Mesodermal cell (in vitro differentiated cells): ENCODE results near the gene TXNRD2.

Experiments
- H3K27ac ChIP-seq: 2 replicates; pipeline ENCODE4 v1.7.0; 2013; ENCODE audit warnings: mild to moderate bottlenecking, low read depth, low read length, moderate library complexity; ENCODE audit not compliant: severe bottlenecking
- H3K36me3 ChIP-seq: 2 replicates; pipeline ENCODE4 v1.7.1; 2013; ENCODE audit warnings: mild to moderate bottlenecking, low read length, moderate library complexity; ENCODE audit not compliant: control insufficient read depth, insufficient read depth
- H3K4me1 ChIP-seq: one replicate; pipeline ENCODE4 v1.7.1; 2013; ENCODE audit warnings: mild to moderate bottlenecking, low read length; ENCODE audit not compliant: insufficient read depth, control insufficient read depth, poor library complexity, severe bottlenecking
- H3K4me3 ChIP-seq: 2 replicates; pipeline ENCODE4 v1.7.0; 2013; ENCODE audit warnings: low read length, control low read depth, mild to moderate bottlenecking; ENCODE audit not compliant: insufficient read depth, poor library complexity, severe bottlenecking; ENCODE audit errors: extremely low read depth
- H3K9me3 ChIP-seq: 2 replicates; pipeline ENCODE4 v1.7.1; 2013; ENCODE audit warnings: mild to moderate bottlenecking, low read length, moderate library complexity; ENCODE audit not compliant: control insufficient read depth
- WGBS, 2 experiments: methylation state at CpG; one replicate each; pipeline ENCODE4 v1.1.5; 2013; ENCODE audit warnings: missing lambda C conversion rate in 2 of 2; ENCODE audit not compliant: insufficient coverage in 2 of 2; 5-methylcytosine and 5-hydroxymethylcytosine counted together

Gene TXNRD2

DNA sequence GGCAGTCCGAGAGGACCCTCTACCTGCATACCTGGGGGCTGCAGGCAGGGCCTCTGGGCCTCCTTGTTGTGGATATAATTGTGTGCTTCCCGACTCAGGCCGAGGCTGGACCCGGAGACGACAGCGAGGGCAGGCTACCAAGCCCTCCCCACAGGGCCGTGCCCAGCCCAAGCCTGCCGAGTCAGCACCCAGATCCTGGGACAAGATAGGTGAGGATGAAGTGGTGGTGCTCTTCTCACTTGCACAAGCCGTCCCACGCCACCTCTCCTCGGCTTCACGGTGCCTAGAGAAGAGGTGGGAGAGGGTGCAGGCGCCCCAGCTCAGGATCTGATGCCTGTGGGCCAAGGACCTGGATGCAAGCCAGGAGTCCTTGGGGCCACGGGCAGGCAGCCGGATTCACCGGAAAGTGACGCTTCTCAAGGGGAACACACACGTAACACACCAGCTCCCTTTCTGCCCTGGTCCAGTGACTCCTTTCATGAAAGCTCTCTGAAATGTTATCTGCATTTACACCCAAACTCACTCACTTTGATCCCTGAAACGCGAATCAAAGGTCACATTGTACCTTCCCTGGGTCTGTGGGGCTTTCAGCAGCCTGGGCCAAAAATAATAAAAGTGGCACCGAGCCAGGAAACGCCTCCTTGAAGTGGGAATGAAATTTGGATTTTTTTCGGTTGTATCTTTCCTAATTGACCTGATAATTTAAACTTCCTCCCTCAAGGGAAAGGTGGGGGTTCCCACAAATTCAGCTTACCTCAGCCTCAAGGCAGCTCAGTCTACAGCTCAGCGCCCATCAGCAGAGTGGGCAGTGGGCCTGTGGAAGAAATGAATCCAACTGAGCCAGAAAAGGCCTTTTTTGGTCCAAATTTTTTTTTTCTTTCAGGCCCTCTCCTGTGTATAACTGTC lies 85.9 kb downstream of the TXNRD2 start:
- Histone ChIP-seq H3K4me3 (peak overlapping the region; percentile 89), H3K27ac (peak overlapping the region; percentile 67), H3K4me1 (peaks cover 32% of the 10 kb centered on the region), H3K36me3 (peaks cover 26% of the 10 kb centered on the region), H3K9me3 (no peaks in the 10 kb centered on the region)
- 44 to 69% methylated on average over 15 to 22 of the region's 24 CpGs for WGBS, 2 experiments

DNA sequence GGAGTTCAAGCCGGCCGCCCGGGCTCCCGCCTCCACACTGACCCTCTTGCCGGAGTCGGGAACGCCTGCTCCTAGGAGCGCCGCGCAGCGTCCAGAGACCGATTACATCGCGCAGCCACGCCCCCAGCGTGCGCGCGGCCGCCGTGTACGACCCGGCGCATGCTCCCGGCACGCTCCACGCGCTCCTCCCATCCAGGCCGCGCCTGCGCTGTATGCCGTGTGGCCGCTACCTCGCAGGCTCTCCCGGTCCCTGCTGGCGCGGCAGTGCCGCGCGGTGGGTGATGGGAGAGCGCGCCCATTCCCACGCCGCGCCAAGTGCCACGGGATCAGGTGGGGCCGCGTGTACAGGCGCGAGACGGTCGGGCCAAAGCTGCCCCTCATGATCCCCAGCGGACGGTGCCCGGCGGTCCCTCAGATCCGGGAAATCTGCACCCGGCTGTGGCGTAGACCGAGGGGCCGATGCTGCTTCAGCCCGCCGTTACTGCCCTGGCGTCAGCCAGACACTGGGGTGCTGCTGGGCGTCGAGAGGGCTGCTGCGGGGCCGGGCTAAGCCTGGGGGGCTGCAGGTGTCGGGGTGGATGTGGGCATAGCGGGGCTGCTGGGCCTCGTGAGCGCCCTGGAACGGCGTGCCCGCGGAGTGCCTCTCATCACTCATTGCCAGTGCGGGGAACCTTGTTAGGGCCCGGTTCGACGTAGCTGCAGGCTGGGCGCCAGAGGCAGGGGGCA lies 86.7 kb downstream of the TXNRD2 start, which contains the start of the genes GNB1L and RTL10:
Gene GNB1L (minus strand): TSS at position 97 of the 726 bp plus-strand sequence. CDS start 33,519 bp downstream, outside the sequence.
Gene RTL10 (minus strand): TSS at position 97 of the 726 bp plus-strand sequence. CDS start 2,613 bp downstream, outside the sequence.
- Histone ChIP-seq H3K4me1 (peaks cover 40% of the 10 kb centered on the region), H3K9me3 (no peaks in the 10 kb centered on the region), H3K27ac (peak within 1 kb of the TSS; percentile 67), H3K4me3 (peak within 1 kb of the TSS; percentile 89), H3K36me3 (peaks cover 33% of the 10 kb centered on the region)
- 0 to 1% methylated on average over 76 to 79 of the region's 81 CpGs for WGBS, 2 experiments

DNA sequence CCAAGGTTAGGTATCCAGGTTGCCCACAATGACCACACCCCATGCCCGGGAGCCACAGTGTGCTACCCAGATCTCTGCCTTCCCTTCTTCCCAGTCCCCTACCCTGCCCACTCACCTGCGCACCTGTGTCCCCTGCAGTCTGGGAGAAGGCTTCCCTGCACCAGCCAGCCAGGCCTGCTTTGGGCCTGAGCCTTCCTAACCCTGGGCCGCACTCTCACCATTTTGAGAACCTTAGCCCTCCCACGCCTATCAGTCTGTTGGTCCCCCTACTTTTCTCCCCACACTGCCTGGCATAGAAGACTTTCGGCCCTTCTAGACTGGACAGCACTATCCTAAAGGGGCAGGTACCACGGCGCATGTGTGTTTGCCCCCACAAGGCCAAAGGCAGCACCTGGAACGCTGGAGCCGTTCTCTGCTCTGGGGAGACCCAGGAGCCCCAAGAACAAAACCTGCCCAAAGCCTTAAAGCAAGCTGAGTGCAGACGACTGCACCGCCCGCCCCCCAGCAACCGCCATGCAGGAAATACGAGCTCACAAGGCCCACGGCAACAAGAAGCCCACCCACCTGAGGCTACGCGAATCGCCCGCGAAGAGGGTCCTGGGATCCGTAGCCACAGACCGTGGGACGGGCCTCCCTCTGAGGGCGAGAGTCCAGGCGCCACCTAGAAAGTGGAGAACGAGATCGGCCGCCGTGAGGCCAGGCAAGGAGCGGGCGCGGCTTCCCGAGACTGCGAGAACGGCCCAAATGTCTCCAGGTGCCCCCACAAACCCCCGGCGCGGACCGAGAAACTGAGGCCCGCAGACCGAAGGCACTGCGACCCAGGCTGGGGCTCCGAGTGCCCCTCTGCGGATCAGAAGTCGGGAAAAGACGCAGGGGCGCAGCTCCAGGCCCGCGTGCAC lies 87.5 kb downstream of the TXNRD2 start:
- H3K36me3 ChIP-seq, result peaks cover 41% of the 10 kb centered on the region
- peak overlapping the region; percentile 89 for H3K4me3 ChIP-seq
- peak overlapping the region; percentile 53 for H3K27ac ChIP-seq
- 3% methylated on average over 41 to 45 of the region's 49 CpGs for WGBS, 2 experiments
- H3K9me3 ChIP-seq, result no peaks in the 10 kb centered on the region
- peaks cover 48% of the 10 kb centered on the region for H3K4me1 ChIP-seq

DNA sequence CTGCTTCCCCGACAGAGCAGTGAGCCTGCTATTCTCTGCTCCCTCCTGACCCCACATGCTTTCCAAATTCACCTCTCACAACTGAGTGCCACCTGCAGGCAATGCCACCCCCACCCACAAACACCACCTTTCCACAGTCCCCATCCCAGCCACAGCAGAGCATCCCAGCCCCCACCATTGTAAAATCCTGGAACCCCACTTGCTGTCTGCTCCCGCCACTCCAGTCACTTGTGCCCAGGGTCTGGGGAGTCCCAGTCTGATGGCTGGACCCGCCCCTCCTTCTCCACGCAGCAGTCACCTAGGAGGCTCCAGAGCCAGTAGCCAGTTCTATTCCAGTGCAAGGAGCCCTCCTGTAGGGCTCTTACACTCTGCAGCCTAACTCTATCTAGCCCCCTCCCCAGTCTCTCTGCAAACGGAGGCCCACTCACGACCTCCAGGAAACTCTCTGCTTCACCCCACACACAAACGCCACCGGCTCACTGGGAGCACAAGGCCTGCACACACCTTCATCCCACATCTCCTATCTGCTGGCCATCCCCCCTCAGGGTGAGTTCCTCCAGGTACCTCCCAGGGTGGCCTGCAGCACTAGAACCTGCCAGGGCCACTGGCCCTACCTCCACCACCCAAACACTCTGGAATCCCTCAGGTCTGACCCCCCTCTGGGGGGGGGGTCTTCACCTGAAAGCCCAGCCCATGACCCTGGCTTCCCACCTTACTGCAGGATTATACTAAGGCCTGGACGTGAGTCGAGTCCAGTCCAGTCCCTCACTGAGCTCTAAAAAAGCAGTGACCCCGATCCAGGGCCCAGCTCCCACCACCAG lies 88.3 kb downstream of the TXNRD2 start:
- Histone ChIP-seq H3K4me1 (peaks cover 52% of the 10 kb centered on the region), H3K4me3 (peak overlapping the region; percentile 89), H3K27ac (no peak overlapping the region), H3K36me3 (peaks cover 49% of the 10 kb centered on the region), H3K9me3 (no peaks in the 10 kb centered on the region)
- WGBS, 2 experiments, result 65 to 69% methylated on average over 9 to 11 of the region's 11 CpGs

DNA sequence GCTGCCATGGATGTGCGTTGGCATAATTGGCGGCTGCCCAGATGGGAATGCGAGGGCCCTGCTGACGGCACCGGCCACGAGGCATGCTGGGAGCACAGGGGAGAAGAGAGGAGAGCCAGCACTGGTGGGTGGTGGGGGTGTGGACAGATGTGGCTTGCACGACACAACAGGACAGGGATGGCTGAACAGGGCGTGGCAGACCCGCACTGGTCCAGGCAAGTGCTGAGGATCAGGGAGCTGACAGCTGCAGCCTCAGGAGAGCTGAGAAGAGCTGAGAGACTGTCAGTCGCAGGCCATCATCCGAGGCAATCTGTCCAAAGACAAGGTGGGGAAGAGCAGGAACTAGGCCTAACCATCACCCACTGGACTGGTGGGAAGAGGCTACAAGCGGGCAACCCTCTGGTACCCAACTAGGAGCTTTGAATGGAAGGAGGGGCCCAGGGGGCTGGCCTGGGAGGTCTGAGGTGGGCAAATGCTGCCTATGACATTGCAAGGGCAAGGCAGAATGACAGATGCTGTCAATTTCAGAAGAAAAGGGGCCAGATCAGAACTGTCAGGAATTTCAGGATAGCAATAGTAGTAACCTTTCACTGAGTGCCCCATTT lies 89.3 kb downstream of the TXNRD2 start:
- Histone ChIP-seq H3K27ac (no peak overlapping the region), H3K9me3 (no peaks in the 10 kb centered on the region), H3K4me1 (peaks cover 52% of the 10 kb centered on the region), H3K36me3 (peaks cover 59% of the 10 kb centered on the region), H3K4me3 (no peak overlapping the region)
- WGBS, 2 experiments, result 95% methylated on average over 10 of the region's 12 CpGs

DNA sequence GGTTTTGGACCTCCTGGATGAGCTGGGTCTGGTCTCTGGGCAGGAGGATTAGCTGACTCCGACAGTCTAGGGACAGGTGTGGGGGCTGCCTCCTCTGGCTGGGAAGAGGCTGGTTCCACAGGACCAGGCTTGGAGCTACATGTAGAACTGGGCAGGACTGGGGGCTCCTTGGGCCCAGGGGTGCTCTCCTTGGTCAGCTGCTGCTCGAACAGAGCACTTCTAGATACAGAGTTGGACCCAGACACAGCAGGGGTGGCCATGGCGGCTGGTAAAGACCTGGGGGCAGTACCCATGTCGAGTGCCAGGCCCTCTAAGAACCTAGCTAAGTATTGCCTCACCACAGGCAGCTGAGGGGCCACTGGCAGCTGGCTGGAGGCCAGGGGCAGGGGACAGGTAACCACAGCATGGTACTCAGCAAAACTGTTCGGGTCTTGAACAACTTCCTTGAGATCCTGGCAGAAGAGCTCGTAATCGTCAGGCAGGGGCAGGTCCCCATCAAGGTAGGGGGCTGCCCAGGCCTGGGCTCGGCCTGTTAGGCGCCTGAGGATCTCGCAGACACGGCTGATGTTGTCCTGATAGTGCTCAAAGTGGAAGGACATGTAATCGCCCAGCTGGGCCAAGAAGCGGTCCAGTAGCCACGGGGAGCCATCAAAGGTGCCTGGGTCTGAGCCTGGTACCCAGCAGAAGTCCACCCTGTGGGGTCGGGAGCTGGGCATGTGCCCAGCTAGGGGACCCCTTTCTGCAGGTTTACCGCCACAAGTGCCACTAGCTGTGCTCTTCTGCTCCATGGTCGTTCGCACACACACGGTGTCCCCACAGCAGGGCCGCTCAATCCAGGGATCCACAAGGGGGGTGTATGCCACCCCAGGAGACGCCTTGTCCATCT lies 90.1 kb downstream of the TXNRD2 start:
- Histone ChIP-seq H3K4me3 (no peak overlapping the region), H3K36me3 (peaks cover 65% of the 10 kb centered on the region), H3K27ac (no peak overlapping the region), H3K4me1 (peaks cover 52% of the 10 kb centered on the region), H3K9me3 (no peaks in the 10 kb centered on the region)
- WGBS, 2 experiments, result 94 to 98% methylated on average over 18 to 21 of the region's 21 CpGs

DNA sequence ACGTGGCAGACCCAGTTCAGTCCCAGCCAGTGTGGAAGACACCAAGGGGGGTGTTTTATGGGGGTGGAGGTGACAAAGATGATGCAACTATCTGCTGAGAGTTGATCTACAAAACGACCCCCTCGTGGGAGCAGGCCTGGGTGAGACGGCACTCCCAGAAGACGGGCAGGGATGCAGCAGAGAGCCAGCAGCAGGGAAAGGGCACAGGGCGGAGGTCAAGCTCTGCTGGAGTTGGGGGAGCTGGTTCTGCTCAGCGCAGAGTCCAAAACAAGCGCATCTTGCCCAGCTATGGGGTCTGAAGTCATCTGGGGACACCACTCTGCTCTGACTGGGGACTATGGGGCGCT lies 90.9 kb downstream of the TXNRD2 start:
- Histone ChIP-seq H3K36me3 (peaks cover 65% of the 10 kb centered on the region), H3K9me3 (no peaks in the 10 kb centered on the region), H3K4me3 (no peak overlapping the region), H3K4me1 (peaks cover 45% of the 10 kb centered on the region), H3K27ac (no peak overlapping the region)
- WGBS, 2 experiments, result 87 to 95% methylated on average over 9 of the region's 9 CpGs

DNA sequence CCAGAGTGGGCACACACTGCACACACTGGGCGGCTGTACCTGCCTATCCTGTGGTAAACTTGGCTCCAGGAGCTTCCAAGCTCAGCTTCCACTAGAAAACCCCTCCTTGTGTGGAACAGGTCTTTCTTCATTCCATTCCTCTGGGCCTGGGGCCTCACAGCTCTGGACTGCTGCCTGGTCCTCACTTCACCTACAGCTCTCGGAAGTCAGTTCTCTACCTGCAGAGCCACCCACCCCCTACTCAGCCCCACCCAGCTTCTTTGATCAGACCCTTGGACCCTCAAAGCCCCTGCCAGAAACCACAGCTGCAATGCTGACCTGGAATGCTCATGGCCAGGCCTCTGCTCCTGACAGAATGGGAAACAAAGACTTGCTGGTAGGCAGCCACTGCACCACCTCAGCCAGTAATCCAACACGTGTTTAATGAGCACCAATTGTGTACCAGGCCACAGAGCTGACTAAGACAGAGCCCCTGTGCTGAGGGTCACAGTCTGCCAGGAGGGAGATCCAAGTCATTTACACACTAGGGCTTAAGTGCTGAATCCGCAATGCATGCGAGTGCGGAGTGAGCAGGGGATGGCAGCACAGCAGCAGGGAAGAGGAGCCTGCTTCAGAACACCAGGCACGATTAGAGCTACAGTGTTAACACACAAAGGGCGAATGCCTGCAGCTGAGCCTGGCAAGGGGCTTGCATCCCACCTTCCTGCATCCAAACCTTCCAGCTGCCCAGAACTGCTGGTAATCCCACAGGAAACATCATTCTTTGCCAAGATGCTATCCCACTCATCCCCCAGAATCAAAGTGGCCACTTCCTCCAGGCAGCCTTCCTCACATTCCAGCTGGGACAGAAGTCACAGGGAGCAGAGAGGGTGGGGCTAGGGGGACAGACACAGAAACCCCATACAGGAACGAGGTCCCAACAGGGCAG lies 91.5 kb downstream of the TXNRD2 start:
- Histone ChIP-seq H3K4me1 (peaks cover 46% of the 10 kb centered on the region), H3K4me3 (no peak overlapping the region), H3K9me3 (no peaks in the 10 kb centered on the region), H3K36me3 (peaks cover 65% of the 10 kb centered on the region), H3K27ac (no peak overlapping the region)
- WGBS, 2 experiments, result 93 to 94% methylated on average over 8 to 9 of the region's 9 CpGs
